GM19452 (cell line): ENCODE measurements around the gene PNP.
"Not testable (repeated sequence)": the region's sequence is repeated elsewhere in the genome, so short reads cannot be mapped to it uniquely, and the experiment has no call there.

ENCODE experiments used
- ATAC-seq: cut with Tn5 transposase; IDR thresholded peaks from one replicate; pipeline ENCODE4 v1.9.1; 2021; ENCODE audit not compliant: unreplicated experiment

Gene PNP

DNA sequence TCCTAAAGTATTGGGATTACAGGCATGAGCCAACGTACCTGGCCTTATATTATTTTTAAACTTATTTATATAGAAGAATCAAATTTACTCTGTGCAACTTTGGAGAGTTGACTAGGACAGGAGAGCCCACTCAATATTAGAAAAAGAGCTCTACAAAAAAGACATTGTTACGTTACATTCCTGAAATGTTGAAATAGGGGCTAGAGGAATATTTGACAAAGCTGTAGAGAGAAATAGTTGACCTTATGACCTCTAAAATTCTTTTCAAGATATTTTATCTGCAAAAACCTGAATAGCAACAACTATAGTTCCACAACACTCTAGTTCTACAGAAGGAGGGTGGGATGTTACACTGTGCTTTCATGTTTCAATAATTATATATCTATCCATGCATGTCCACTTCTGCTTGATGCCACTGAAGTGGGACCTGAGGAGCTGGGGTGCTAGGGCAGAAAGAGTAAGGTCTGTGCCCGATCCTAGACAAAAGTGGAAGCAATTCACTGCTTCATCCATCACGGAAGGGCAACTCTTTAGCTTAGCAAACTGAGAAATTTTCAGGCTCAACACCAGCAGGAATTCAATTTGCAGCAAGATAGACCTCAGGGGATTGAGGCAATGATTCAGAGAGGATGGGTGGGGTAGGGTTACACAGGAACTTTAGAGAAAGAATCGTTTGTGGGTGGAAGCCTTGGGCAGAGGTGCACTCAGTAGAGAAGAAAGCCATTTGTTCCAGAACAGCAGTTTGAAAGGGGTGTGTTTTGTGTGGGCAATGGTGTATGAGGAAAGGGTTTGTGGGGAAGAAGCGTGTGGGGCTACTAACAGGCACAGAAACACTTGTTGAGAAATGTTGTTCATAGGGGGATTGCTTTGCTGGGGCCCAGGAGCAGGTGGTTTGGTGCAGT is 20.1 kb downstream of the PNP start:
- no peak for ATAC-seq

DNA sequence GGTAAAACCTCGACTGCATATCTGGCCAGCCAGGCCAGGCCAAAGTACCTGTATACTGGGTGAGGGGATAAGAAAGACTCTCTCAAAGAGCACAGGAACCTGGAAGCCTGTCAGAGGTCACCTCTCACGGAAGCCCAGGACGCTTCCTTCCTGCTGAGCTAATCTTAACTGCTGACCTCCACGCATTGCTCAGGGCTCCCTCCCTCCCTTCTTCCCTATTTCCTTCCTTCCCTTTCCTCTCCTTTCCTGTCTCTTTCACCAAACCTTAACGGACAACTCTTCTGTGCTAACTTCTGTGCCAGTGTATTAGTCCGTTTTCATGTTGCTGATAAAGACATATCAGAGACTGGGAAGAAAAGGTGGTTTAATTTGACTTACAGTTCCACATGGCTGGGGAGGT is 21.4 kb downstream of the PNP start:
- no peak for ATAC-seq

DNA sequence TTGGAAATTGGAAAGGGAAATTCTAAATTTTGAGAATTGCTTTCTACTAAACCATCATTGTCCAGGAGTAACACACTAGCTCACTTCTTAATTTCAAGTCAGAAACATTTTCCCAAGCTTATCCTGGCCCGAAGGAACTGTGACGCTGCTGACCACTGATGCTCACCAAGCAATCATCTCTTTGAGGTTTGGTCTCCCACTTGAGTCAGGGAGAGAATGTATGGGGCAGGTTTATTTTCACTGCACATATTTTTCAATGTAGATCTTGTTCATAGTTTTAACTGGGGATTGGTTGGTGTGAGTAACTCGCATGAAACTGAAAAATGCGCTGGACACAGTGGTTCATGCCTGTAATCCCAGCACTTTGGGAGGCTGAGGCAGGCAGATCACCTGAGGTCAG is 23.3 kb downstream of the PNP start:
- no peak for ATAC-seq

DNA sequence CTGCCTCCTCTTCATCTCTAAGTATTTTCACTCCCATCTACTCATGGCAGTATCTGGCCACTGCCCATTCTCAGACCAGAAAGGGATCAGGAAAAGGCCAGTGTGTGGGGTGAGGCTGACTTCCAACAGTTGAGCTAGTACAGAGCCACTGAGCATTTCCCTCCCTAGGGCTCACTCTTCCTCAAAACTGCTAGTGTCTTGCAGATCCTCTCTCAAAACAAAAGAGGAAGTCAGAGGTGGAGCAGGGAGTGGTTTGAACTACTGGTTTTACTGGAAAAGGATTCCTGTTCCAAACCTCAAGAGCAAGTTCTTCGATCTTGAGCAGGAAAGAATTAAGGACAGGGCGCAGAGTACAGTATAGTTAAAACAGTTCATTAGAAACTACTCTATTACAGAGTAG is 24.4 kb downstream of the PNP start:
- no peak for ATAC-seq

DNA sequence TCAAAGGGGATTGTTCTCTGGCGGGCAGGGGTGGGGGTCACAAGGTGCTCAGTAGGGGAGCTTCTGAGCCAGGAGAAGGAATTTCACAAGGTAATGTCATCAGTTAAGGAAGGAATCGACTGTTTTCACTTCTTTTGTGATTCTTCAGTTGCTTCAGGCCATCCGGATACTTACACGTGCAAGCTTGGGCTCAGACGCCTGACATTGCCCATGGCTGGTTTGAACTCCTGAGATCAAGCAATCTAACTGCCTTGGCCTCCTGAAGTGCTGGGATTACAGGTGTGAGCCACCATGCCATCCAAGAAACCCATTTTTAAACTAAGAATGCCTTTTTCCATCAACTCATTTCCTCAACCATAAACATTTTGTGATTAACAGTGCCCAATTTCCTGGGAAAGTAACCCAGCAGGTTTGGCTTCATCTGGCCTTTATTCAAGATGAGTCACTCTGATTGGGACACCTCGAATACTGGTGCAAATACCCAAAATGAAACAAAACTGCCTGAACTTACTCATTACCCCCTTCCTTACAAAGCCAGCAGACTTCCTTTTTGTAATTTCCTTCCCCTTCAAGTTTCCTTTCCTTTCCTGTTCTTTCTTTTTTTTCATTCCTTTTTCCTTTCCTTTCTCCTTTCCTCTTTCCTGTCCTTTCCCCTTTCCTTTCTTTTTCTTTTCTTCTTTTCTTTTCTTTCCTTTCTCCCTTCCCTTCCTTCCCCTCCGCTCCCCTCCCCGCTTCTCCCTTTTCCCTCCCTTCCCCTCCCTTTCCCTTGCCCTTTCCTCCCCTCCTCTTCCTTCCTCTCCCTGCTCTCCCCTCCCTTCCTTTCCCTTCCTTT is 25.9 kb downstream of the PNP start:
- ATAC-seq, result no peak

DNA sequence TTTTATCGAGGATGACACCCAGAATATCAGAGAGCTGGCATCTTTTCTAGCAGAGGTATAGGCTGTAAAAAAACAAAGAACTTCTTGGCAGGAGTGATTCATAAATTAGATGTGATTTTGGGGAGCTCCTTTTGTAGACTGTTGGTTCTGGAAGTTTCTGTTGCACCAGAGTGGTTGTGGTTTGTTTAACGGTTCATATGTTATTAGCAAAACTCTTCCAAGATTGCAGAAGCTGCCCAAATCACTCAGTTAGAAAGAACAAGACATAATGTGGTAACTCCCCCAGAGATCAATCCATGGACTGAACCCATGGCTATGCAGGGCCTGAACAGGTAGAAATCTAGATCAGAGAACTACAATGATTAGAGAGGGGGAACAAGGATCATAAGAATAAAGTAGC is 29.4 kb downstream of the PNP start:
- no peak for ATAC-seq

DNA sequence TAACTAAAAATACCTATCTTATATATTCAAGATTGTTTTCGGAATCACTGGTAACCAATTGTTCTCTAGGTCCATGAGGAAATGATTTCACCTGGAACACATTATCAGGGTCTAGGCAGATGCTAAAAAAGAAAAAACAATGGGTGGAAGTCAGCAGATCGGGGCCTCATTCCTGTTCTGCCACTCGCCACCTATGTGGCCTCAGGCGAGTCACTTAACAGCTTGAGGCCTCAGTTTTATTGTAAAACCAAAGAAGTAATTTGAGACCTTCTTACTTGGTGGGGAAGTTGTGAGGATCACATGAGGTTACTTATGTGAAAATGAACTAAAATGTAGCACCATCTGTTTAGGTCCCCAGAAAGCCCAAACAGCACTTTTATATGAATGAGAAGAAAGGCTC is 29.9 kb downstream of the PNP start:
- no peak for ATAC-seq

DNA sequence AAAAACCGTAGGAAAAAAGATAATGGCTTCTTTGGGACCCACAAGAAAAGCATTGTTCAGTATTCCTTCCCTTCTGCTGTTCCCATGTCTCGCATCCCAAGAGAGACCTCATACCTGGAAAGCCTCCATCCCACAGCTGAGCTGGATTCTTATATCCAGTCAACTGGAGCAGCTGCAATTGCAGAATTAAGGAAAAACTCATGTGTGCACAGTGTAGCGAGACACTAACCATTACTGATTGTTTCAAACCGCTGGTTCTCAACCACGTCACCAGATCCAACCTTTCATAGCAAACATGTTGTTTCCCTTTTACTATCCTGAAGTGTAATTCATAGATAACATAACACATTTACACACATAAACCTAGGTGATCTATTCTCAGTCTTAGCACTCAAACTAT is 30.7 kb downstream of the PNP start:
- ATAC-seq, result no peak

DNA sequence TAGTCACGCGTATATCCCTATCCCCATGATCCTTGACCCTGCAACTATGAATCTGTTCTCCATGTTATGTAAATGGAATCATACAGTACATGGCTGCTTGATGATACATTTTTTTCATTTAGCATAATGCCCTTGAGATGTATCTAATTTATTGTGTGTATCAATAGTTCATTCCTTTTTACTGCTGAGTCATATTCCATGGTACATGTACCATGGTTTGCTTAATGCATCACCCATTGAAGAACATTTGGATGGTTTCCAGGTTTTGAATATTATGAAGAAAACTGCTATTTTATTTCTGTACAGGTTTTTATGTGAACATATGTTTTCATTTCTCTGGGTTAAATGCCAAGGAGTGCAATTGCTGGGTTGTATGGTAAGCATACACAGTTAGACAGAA is 32.1 kb downstream of the PNP start:
- ATAC-seq, result no peak

DNA sequence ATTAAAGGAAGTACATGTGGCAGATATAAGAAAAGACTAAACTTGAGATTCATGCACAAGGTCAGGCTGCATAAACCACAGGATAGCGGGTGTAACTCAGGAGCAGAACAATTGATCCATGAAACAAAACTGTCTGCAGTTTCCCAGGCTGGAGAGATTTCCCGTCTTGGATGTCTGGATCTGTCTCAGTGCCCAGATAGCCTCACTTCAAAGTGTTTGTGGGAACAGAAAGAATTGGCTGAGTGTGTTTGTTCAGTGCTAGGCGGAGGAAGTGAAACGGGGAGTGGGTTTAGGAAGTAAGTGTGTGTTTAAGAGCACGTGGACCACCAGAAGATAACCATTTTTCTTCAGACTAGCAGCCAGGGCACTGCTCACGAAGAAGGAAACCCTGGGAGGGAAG is 34.7 kb downstream of the PNP start:
- ATAC-seq, result no peak

DNA sequence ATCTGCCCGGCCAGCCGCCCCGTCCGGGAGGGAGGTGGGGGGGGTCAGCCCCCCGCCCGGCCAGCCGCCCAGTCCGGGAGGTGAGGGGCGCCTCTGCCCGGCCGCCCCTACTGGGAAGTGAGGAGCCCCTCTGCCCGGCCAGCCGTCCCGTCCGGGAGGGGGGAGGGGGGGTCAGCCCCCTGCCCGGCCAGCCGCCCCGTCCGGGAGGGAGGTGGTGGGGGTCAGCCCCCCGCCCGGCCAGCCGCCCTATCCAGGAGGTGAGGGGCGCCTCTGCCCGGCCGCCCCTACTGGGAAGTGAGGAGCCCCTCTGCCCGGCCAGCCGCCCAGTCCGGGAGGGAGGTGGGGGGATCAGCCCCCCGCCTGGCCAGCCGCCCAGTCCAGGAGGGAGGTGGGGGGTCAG is 37.1 kb downstream of the PNP start:
- not testable (repeated sequence) for ATAC-seq

DNA sequence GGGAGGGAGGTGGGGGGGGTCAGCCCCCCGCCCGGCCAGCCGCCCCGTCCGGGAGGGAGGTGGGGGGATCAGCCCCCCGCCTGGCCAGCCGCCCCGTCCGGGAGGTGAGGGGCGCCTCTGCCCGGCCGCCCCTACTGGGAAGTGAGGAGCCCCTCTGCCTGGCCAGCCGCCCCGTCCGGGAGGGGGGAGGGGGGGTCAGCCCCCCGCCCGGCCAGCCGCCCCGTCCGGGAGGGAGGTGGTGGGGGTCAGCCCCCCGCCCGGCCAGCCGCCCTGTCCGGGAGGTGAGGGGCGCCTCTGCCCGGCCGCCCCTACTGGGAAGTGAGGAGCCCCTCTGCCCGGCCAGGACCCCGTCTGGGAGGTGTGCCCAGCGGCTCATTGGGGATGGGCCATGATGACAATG is 37.5 kb downstream of the PNP start:
- ATAC-seq, result not testable (repeated sequence)

DNA sequence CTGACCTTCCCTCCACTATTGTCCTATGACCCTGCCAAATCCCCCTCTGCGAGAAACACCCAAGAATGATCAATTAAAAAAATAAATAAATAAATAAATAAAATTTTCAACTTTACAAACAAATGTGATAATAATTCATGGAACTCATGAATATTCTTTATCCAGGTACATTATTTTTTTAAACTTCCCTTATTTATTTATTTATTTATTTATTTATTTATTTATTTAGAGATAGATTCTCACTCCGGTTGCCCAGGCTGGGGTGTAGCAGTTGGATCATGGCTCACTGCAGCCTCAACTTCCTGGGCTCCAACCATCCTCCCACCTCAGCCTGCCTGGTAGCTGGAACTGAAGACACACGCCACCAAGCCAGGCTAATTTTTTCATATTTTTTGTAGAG is 38.3 kb downstream of the PNP start:
- ATAC-seq, result not testable (repeated sequence)

DNA sequence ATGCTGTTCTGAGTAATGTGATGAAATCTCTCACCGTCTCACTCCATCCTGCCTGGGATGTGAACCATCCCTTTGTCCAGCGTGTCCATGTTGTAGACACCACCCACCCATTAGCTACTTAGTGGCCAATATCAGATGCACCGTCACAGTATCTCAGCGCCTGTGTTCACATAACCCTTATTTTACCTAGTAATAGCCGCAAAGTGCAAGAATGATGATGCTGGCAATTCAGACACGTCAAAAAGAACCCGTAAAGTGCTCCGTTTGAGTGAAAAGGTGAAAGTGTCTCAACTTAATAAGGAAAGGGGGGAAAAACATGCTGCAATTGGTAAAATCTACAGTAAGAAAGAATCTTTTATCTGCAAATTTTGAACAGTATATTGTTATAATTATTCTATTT is 39.2 kb downstream of the PNP start:
- ATAC-seq, result no peak

DNA sequence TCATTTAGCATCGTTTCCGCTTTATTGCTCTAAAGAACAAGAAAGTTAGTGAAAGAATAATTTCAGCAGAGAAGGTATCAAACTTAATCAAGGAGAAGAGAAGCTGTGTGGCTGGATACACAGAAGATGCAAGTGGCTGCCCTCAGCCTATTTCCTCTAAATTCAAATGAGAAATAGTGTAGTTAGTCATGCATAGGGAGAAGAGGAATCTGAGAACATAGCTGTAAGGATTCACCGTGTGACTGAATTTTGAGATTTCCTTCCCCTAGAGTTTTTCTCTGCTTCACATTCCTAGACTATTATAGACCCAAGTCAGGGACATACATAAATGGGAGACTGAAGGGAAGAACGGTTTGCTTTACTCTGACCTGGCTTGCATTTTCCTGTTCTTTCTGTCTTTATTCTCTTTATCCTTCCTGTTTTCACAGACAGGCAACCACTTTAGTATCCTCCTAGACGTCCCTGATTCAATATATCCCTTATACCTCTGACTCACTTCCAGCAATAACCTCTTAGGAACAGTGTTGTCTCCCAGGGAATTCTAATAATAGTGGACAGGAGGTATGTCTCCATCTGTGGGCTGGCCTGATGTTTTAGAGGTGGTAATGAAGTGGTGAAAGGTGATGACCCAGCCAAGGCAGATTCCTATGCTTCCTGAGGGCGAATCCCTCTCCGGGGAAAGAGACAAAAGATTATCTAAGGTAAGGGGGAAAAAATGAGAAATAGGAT is 43.1 kb downstream of the PNP start:
- ATAC-seq, result no peak

DNA sequence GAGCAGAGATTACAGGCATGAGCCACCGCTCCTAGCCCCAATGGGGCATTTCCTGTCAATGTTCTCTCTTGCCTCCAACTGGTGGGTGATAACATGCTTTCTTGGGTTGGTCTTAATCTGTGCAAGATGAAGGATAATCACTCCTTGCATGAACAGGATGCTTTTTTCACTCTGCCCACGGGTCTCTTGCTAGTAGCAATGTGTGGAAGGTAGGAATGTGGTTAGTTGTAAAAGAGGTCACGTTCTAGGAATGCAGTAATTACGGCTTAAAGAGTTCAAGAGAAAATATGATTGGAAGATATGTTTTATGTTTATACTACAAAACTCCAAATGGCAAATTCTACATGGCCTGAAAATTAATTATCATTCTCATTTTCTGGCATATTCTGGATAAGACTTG is 46.6 kb downstream of the PNP start:
- no peak for ATAC-seq

DNA sequence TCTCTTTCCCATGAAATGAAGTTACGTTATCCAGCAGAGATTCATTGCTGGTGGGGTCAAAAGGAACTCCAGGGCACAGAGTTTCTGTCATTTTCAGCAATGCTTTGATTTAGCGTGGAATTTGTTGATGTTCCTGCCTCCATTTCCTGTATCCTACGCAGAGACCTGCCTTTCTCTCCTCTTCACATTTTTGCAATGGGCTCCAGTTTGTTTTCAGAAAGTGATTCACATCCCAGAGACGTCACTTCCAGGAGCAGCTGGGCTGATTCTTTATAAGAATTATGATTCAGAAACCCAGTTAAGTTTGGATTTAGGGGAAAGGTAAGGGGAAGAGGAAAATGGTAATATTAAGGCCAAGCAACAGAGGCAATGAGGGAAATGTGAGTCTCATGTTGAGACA is 47.7 kb downstream of the PNP start:
- ATAC-seq, result no peak

DNA sequence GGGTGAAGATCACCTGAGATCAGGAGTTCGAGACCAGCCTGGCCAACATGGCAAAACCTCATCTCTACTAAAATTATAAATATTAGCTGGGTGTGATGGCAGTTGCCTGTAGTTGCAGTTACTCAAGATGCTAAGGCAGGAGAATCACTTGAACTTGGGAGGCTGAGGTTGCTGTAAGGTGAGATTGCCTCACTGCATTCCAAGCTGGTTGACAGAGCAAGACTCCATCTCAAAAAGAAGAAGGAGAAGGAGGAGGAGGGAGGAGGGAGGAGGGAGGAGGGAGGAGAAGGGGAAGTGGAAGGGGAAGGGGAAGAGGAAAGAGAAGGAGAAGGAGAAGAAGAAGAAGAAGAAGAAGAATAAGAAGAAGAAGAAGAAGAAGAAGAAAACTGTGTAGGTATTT is 53.1 kb downstream of the PNP start:
- ATAC-seq, result no peak

DNA sequence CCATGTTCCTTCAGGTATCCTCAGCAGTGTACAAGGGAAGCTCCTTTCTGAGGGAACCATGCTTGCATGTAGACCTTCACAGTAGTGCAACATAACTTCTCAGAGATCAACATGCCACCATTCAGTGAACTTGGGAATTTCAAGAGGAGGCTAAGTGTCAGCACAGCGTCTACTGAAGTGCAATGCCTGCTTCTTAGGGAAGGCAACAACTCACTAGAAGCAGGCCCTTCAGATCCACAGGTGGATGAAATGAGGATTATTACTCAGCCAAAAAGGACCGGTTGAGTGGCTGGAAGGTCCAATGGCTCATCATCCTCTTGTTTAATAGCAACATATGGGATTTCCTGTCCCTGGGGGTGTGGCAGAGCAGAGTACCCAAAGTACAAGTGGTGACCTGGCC is 54.8 kb downstream of the PNP start:
- no peak for ATAC-seq
